Measurements from ENCODE around the gene CACHD1.

CACHD1 gene

GRCh38 chr1:64498325-64498724 lies 28.4 kb downstream of the CACHD1 start:
- DNase-seq = no peak

GRCh38 chr1:64499011-64499410 lies 29.1 kb downstream of the CACHD1 start:
- DNase-seq = no peak

GRCh38 chr1:64499966-64500365 lies 30.0 kb downstream of the CACHD1 start:
- DNase-seq = peak in 1 of 2 donors; percentile 16

- no peak for DNase-seq
Measured at GRCh38 chr1:64502083-64502482, 32.2 kb downstream of the CACHD1 start.

GRCh38 chr1:64502931-64503330 lies 33.0 kb downstream of the CACHD1 start:
- no peak for DNase-seq

GRCh38 chr1:64505232-64505943 lies 35.5 kb downstream of the CACHD1 start:
- DNase-seq = peak; percentile 42 to 45

GRCh38 chr1:64505944-64506655 lies 36.2 kb downstream of the CACHD1 start:
- DNase-seq = peak; percentile 16 to 33

- no peak for DNase-seq
Measured at GRCh38 chr1:64508629-64509028, 38.7 kb downstream of the CACHD1 start.

- no peak for DNase-seq
Measured at GRCh38 chr1:64511044-64511443, 41.1 kb downstream of the CACHD1 start.

GRCh38 chr1:64512206-64512605 lies 42.3 kb downstream of the CACHD1 start:
- peak in 1 of 2 donors; percentile 40 for DNase-seq

GRCh38 chr1:64513545-64513944 lies 43.6 kb downstream of the CACHD1 start:
- DNase-seq = no peak

- no peak for DNase-seq
Measured at GRCh38 chr1:64514197-64514765, 44.4 kb downstream of the CACHD1 start.

- no peak for DNase-seq
Measured at GRCh38 chr1:64515427-64515826, 45.5 kb downstream of the CACHD1 start.

- no peak for DNase-seq
Measured at GRCh38 chr1:64516301-64516700, 46.4 kb downstream of the CACHD1 start.

- no peak for DNase-seq
Measured at GRCh38 chr1:64516803-64517568, 47.1 kb downstream of the CACHD1 start.

- no peak for DNase-seq
Measured at GRCh38 chr1:64517640-64518039, 47.7 kb downstream of the CACHD1 start.

- DNase-seq = no peak
Measured at GRCh38 chr1:64518692-64519481, 49.0 kb downstream of the CACHD1 start.

- DNase-seq = no peak
Measured at GRCh38 chr1:64519901-64520300, 50.0 kb downstream of the CACHD1 start.

- no peak for DNase-seq
Measured at GRCh38 chr1:64522740-64523139, 52.8 kb downstream of the CACHD1 start.

- no peak for DNase-seq
Measured at GRCh38 chr1:64523413-64524337, 53.7 kb downstream of the CACHD1 start.

GRCh38 chr1:64524614-64525013 lies 54.7 kb downstream of the CACHD1 start:
- no peak for DNase-seq
